ENCODE results near the gene CHMP4A.

The CHMP4A gene

DNA sequence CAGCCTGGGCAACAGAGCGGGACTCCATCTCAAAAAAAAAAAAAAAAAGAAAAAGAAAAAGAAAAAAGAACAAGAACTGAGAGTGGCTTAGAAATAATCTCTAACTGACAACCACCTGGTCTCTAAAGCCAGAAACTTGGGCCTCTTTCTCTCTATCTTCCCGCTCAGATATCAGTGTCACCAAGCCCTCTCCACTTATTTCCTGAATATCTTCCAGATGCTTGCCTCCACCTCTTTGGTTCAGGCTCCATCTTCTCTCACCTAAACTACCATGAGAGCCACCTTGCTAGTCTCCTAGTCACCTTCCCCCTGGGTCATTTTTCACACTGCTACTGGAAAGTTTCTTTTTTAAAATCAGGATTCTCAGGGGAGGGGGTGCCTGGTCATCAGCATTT is 16.2 kb downstream of the CHMP4A start:
- TF ChIP-seq, protein P1, sequence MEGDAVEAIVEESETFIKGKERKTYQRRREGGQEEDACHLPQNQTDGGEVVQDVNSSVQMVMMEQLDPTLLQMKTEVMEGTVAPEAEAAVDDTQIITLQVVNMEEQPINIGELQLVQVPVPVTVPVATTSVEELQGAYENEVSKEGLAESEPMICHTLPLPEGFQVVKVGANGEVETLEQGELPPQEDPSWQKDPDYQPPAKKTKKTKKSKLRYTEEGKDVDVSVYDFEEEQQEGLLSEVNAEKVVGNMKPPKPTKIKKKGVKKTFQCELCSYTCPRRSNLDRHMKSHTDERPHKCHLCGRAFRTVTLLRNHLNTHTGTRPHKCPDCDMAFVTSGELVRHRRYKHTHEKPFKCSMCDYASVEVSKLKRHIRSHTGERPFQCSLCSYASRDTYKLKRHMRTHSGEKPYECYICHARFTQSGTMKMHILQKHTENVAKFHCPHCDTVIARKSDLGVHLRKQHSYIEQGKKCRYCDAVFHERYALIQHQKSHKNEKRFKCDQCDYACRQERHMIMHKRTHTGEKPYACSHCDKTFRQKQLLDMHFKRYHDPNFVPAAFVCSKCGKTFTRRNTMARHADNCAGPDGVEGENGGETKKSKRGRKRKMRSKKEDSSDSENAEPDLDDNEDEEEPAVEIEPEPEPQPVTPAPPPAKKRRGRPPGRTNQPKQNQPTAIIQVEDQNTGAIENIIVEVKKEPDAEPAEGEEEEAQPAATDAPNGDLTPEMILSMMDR (IDR thresholded peaks at IDR 0.05; ENCODE audit: low read depth, low read length): no peak
- no peak for DNase-seq (ENCODE audit: low read depth in 2 of 2)
- H3K4me3 ChIP-seq (replicated peaks in 1 of 2; ENCODE audit: low read depth in 2 of 2, low read length in 2 of 2): no peak overlapping the region

DNA sequence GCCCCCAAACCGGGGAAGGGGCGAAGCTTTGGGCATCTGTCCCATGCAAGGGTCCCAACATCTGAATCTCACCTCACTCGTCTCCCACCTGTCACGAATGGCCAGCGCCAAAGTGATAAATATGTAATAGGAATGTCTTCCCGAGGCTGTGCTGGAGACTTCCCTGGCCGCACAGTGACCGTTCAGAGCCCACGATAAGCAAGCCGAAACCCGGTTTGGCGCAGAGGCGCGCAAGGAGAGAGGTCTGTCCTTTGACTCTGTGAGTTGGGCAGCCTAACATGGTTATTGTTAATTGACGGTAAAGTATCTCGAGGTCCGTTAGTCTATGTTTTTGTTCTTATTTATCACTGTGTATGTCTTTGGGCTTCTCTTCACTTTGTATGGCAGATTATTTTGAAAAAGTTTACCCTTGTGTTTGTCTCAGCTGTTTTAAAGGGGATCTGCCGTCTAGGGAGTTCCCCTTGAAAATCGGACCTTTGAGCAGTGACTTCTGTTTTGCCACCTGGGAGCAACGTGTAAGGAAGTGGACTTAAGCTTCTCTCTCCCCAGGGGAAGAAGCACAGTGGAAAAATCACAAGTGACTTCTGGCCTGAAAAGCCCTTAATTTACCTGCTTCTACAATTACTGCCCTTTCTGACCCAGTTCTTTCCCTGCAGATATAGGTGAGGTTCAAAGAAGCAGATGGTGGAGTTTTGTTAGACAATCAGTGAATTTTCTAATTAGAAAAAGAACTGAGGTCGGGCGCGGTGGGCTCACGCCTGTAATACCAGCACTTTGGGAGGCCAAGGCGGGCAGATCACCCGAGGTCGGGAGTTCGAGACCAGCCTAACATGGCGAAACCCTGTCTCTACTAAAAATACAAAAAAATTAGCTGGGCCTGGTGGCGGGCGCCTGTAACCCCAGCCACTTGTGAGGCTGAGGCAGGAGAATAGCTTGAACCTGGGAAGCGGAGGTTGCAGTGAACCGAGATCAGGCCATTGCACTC is 16.9 kb downstream of the CHMP4A start:
- DNase-seq (ENCODE audit: low read depth in 2 of 2): peak; percentile 27 to 35
- TF ChIP-seq, protein P1 (IDR thresholded peaks at IDR 0.05; ENCODE audit: low read depth, low read length): no peak
- H3K4me3 ChIP-seq (replicated peaks in 1 of 2; ENCODE audit: low read depth in 2 of 2, low read length in 2 of 2): peak overlapping the region; percentile 84 to 93

DNA sequence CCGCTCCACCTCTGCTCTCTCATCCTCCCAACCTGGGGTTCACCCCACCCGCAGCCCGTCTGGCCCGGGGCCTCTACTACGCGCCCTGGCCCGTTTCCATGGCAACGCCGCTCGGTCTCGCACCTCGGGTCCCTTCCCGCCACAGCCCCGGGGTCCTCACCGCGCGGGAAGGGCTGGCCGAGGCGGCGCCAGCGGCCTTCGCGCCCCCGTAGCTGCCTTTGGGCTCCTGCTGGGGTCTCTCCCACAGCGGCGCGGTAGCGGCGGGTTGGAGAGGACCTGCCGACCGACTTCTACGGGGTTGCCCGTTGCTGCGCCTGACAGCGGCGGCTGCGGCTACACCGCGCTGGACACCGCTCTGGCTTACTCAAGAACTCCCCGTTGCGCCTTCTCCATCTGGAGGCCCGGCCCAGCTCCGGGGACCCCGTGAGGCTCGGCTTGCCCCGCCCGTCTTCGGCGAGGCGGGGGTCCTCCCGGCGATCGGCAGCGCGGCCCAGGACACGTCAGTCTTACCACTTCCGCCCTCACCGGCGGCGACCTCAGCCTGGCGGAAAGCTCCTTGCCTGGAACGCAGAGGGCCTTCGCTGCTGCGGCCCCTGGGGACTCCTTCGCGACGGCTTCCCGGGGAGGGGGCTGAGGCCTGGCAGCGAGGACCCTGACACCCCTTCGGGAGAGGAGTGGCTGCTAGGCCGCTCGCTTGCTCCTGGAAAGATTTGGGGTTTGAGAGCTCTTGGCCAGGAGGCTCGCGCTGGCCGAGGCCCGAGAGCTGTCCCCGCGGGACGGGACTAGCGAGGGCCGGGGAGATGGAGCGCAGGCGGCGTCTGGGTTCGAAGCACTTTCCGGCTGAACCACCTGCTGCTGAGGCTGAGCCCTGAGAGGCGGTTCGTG is 17.9 kb downstream of the CHMP4A start, which contains the start of gene TM9SF1:
TM9SF1 (minus strand) TSS at position 256 of the 885 bp plus-strand sequence. CDS start 422 bp downstream, outside the sequence.
- peak; percentile 89 to 92 for DNase-seq (ENCODE audit: low read depth in 2 of 2)
- H3K4me3 ChIP-seq (replicated peaks in 1 of 2; ENCODE audit: low read depth in 2 of 2, low read length in 2 of 2): peak within 1 kb of the TSS; percentile 84 to 93
- TF ChIP-seq, protein P1 (IDR thresholded peaks at IDR 0.05; ENCODE audit: low read depth, low read length): no peak

DNA sequence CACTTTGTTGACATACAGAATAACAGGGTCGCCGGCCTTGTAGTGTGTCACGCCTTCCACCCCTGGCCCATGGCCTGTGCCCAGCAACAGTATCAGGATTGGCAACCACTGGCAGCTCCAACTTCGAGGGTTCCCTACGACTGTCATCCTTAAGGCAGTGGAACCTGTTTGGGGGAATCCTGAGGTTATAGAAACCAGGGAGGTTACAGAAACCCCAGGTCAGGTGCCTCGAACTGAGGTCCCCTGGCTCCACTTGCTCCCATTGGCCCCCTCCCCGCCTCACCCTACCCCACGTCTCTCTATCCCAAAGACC is 18.5 kb downstream of the CHMP4A start:
- DNase-seq (ENCODE audit: low read depth in 2 of 2): no peak
- H3K4me3 ChIP-seq (replicated peaks in 1 of 2; ENCODE audit: low read depth in 2 of 2, low read length in 2 of 2): peak overlapping the region; percentile 84 to 93
- TF ChIP-seq, protein P1 (IDR thresholded peaks at IDR 0.05; ENCODE audit: low read depth, low read length): no peak

DNA sequence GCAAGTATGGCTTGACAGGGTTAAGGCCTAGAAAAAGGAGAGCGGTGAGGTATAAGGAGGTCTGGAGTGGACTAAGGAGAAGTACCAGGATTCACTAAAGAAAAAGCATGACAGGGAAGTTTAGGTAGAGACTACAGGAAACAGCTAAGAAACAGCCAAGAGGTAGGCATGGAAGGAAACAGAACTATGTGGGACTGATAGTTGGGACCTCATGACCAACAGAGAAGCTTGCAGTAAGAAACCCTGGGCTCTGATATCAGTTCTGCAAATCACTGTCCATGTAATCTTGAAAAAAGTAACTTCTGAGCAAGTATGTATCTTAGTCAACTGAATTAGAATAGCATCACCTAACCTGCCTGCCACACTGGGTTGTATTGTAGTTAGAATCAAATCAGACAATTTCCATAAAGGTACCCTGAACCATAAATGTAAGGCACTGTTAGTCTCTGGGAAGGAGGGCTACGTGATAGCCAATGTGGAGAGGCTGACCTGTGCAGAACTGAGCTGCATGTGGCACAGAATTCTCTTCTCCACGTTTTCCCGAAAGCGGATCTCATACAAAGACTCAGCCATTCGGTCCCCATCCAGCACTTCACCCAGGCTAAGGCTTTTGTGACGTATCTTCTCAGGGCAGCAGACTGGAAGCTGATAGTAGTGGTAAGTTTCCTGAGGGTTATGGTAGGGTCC is 19.0 kb downstream of the CHMP4A start:
- H3K4me3 ChIP-seq (replicated peaks in 1 of 2; ENCODE audit: low read depth in 2 of 2, low read length in 2 of 2): peak overlapping the region; percentile 84 to 93
- no peak for DNase-seq (ENCODE audit: low read depth in 2 of 2)
- TF ChIP-seq, protein P1 (IDR thresholded peaks at IDR 0.05; ENCODE audit: low read depth, low read length): no peak

DNA sequence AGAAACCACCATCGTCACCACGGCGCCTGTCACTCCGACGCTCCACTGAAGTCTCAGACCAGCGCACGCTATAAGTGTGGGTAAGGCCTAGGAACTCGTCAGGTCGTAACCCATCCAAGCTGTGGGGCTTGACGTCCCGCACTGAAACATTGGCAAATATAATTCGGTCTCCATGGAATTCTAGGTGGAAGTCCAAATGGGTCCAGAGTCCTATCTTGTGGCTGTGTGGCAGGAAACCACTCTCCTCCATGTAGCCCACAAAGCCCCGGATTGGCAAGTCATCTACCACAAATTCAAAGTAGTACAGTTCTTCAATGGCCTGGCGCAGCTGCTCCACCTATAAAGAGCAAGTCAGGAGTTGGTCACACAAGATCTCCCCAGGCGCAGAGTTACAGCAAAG is 20.4 kb downstream of the CHMP4A start:
- TF ChIP-seq, protein P1 (IDR thresholded peaks at IDR 0.05; ENCODE audit: low read depth, low read length): no peak
- no peak for DNase-seq (ENCODE audit: low read depth in 2 of 2)
- no peak overlapping the region for H3K4me3 ChIP-seq (replicated peaks in 1 of 2; ENCODE audit: low read depth in 2 of 2, low read length in 2 of 2)
